NOMO-1 treated with dmso at 0.1 percent for 144 hours (cell line): ENCODE data around the gene NEDD8.
A peak's percentile ranks its signal among the peaks of the same experiment; 100 is the strongest.
"Not testable (repeated sequence)": the region's sequence is repeated elsewhere in the genome, so short reads cannot be mapped to it uniquely, and the experiment has no call there.

Experiments
- DNase-seq: peaks from one replicate; lab custom pipeline; 2025; ENCODE audit not compliant: unreplicated experiment; lab: John Stamatoyannopoulos, UW

Gene NEDD8

GRCh38 chr14:24249230-24250021 is 17.3 kb upstream of the NEDD8 start:
- no peak for DNase-seq

GRCh38 chr14:24247422-24247821 is 15.3 kb upstream of the NEDD8 start:
- no peak for DNase-seq

- DNase-seq = no peak
Measured at GRCh38 chr14:24246765-24247212, 14.6 kb upstream of the NEDD8 start.

GRCh38 chr14:24245350-24245749 is 13.2 kb upstream of the NEDD8 start:
- not testable (repeated sequence) for DNase-seq

GRCh38 chr14:24243336-24243836 is 11.2 kb upstream of the NEDD8 start:
- peak; percentile 49 for DNase-seq

GRCh38 chr14:24241829-24242443 is 9.8 kb upstream of the NEDD8 start:
- peak; percentile 97 for DNase-seq

GRCh38 chr14:24240110-24240918 is 8.1 kb upstream of the NEDD8 start:
- no peak for DNase-seq

GRCh38 chr14:24238527-24239037 is 6.4 kb upstream of the NEDD8 start:
- DNase-seq = no peak

GRCh38 chr14:24238123-24238522 is 6.0 kb upstream of the NEDD8 start:
- DNase-seq = no peak

- no peak for DNase-seq
Measured at GRCh38 chr14:24237463-24237955, 5.3 kb upstream of the NEDD8 start.

- no peak for DNase-seq
Measured at GRCh38 chr14:24236689-24237462, 4.7 kb upstream of the NEDD8 start.

GRCh38 chr14:24235804-24236688 is 3.9 kb upstream of the NEDD8 start:
- no peak for DNase-seq

- no peak for DNase-seq
Measured at GRCh38 chr14:24234095-24235005, 2.2 kb upstream of the NEDD8 start.

- DNase-seq = no peak
Measured at GRCh38 chr14:24233538-24233866, 1.3 kb upstream of the NEDD8 start.

- DNase-seq = no peak
Measured at GRCh38 chr14:24232645-24233537, 724 bp upstream of the NEDD8 start, which contains the start of gene GMPR2. Gene GMPR2 (plus strand): TSS chr14:24232929. CDS start chr14:24233254, 325 bp downstream.

- no peak for DNase-seq
Measured at GRCh38 chr14:24231263-24232120, 675 bp downstream of the NEDD8 start.
